GM12878 (cell line): ENCODE results near the gene RFX1. TPM values are rescaled to one million over a fixed set of nuclear protein-coding genes. Genes with fewer than 3 reads are reported as not detected.

Experiments
- ATAC-seq: fragments of 200-7000 bp; cut with Tn5 transposase; 3 replicates; pipeline ENCODE4 v1.9.1; 2020; ENCODE audit warnings: mild to moderate bottlenecking, moderate library complexity
- BruUV-seq: library from RNA; stranded (reverse); fragments of 400-500 nt; replicated peaks from 2 replicates; lab custom pipeline; 2021; lab: Mats Ljungman, UMichigan
- CTCF ChIA-PET: fragments of 300-600 bp; sonication (Branson Sonifier 250); formaldehyde crosslinking; extraction: SDS; loops from one replicate; lab custom pipeline; 2021; ENCODE audit warnings: inconsistent platforms; lab: Yijun Ruan, JAX
- POLR2A ChIA-PET: fragments of 350-600 bp; formaldehyde crosslinking; extraction: SDS; loops from one replicate; lab custom pipeline; 2021; ENCODE audit warnings: inconsistent platforms; lab: Charles Lee
- RAD21 ChIA-PET: fragments of 300-600 bp; sonication (Branson Sonifier 250); formaldehyde crosslinking; loops from one replicate; lab custom pipeline; 2023; ENCODE audit warnings: antibody characterized with exemption; ENCODE audit not compliant: unreplicated experiment; lab: Charles Lee
- SMC1A ChIA-PET: fragments of 300-600 bp; sonication (Branson Sonifier 250); formaldehyde crosslinking; loops from one replicate; lab custom pipeline; 2023; ENCODE audit not compliant: unreplicated experiment, uncharacterized antibody; lab: Charles Lee
- DNase-seq: peaks from one replicate; pipeline ENCODE4 v3.0.0-alpha.2; 2011; ENCODE audit warnings: low read depth, low spot score
- FAIRE-seq: peaks from 3 replicates; lab custom pipeline; 2011; peaks lifted over from hg19 to GRCh38; lab: Jason Lieb, UNC
- H2AFZ ChIP-seq: 2 replicates; pipeline ENCODE4 v1.6.0; 2011; ENCODE audit warnings: low read depth, low read length, control low read depth; ENCODE audit not compliant: control insufficient read depth
- H3K27ac ChIP-seq: 2 replicates; pipeline ENCODE4 v1.5.1; 2011; ENCODE audit warnings: control low read depth; ENCODE audit not compliant: control insufficient read depth, insufficient read depth
- H3K27me3 ChIP-seq, 2 experiments: replicated peaks in 1 of 2; 2 replicates each; pipeline versions ENCODE4 v1.6.0 to v1.6.1; 2011; ENCODE audit warnings: low read length in 1 of 2; ENCODE audit not compliant: control insufficient read depth in 2 of 2, insufficient read depth in 2 of 2
- H3K36me3 ChIP-seq, 2 experiments: 2 replicates each; pipeline ENCODE4 v1.5.1; 2011; ENCODE audit warnings: low read length in 1 of 2; ENCODE audit not compliant: control insufficient read depth in 2 of 2, insufficient read depth in 2 of 2
- H3K4me1 ChIP-seq: 2 replicates; pipeline ENCODE4 v1.6.1; 2011; ENCODE audit warnings: mild to moderate bottlenecking, low read length, moderate library complexity, mixed read lengths; ENCODE audit not compliant: control insufficient read depth, insufficient read depth
- H3K4me2 ChIP-seq: 2 replicates; pipeline ENCODE4 v1.6.0; 2011; ENCODE audit warnings: control low read depth; ENCODE audit not compliant: control insufficient read depth, insufficient read depth
- H3K4me3 ChIP-seq: fragments of 200-600 bp; sonication (generic); 2 replicates; pipeline ENCODE4 v1.5.1; 2016
- H3K79me2 ChIP-seq: 2 replicates; pipeline ENCODE4 v1.6.0; 2011; ENCODE audit warnings: low read length; ENCODE audit not compliant: control insufficient read depth, insufficient read depth
- H3K9ac ChIP-seq: 2 replicates; pipeline ENCODE4 v1.8.0; 2011; ENCODE audit warnings: low read length, control low read depth, mixed read lengths; ENCODE audit not compliant: control insufficient read depth, insufficient read depth
- H3K9me3 ChIP-seq: replicated peaks from 3 replicates; pipeline ENCODE4 v1.5.1; 2011; ENCODE audit warnings: mild to moderate bottlenecking, low read length; ENCODE audit not compliant: control insufficient read depth, insufficient read depth
- H4K20me1 ChIP-seq: 2 replicates; pipeline ENCODE4 v1.6.0; 2011; ENCODE audit not compliant: control insufficient read depth, insufficient read depth
- ATF7 ChIP-seq: fragments of 450-650 bp; IDR thresholded peaks from 2 replicates; pipeline ENCODE4 v1.6.1; 2016; ENCODE audit warnings: low read depth, mild to moderate bottlenecking
- EED ChIP-seq: sonication (generic); IDR thresholded peaks from 2 replicates; pipeline ENCODE4 v1.6.1; 2016; ENCODE audit warnings: antibody characterized with exemption, low read depth
- NBN ChIP-seq: fragments of 450-650 bp; IDR thresholded peaks from 2 replicates; pipeline ENCODE4 v1.6.1; 2016
- POU2F2 ChIP-seq: IDR thresholded peaks from 3 replicates; pipeline ENCODE4 v1.6.1; 2011; ENCODE audit warnings: low read depth, mild to moderate bottlenecking, low read length, borderline replicate concordance
- ZNF217 ChIP-seq: fragments of 450-650 bp; IDR thresholded peaks from 2 replicates; pipeline ENCODE4 v1.6.1; 2017; ENCODE audit warnings: antibody characterized with exemption, mild to moderate bottlenecking
- ZNF274 ChIP-seq: IDR thresholded peaks from one replicate; pipeline ENCODE4 v1.8.0; 2011; ENCODE audit not compliant: insufficient read length, insufficient read depth
- WGBS: methylation state at CpG from one replicate; pipeline ENCODE4 v1.1.6; 2016; ENCODE audit warnings: low lambda C conversion rate; ENCODE audit not compliant: insufficient replicate concordance, insufficient coverage; ENCODE audit errors: missing lambda C conversion rate; 5-methylcytosine and 5-hydroxymethylcytosine counted together
- in situ Hi-C: fragments of 300-500 bp; cut with MboI; formaldehyde crosslinking; loops from 9 replicates; pipeline ENCODE4 v1.14.3; 2018; ENCODE audit warnings: mixed read lengths
- intact Hi-C: fragments of 100-400 bp; cut with micrococcal nuclease; formaldehyde crosslinking; loops from one replicate; pipeline ENCODE4 v1.14.2; 2022; ENCODE audit not compliant: unreplicated experiment
- polyA plus RNA-seq, 11 experiments: library from polyadenylated mRNA; depleted of rRNA in 4 of 11; unstranded in 6 of 11; stranded (reverse) in 5 of 11; fragments of >200 nt; fragmentation: Nextera tagmentation in 4 of 11; fragmentation: Illumina TruSeq in 1 of 11; extraction: Ambion mirVana in 4 of 11; extraction: Trizol in 1 of 11; gene quantifications; 1 replicate in 1 of 11; 2 replicates in 10 of 11; pipeline versions ENCODE4 v1.2.1 to v1.2.3, GENCODE V29; 2011 to 2016; ENCODE audit warnings: inconsistent platforms in 2 of 11, missing spikeins in 2 of 11, low read depth in 1 of 11
- total RNA-seq, 4 experiments: library from RNA; depleted of rRNA in 3 of 4; stranded (reverse); fragments of >200 nt in 3 of 4; fragmentation: Illumina TruSeq in 1 of 4; extraction: Trizol in 1 of 4; gene quantifications; 2 replicates each; pipeline versions ENCODE4 v1.2.1 to v1.2.3, GENCODE V29; 2013 to 2021
- TF ChIP-seq, protein P1 (sequence below): IDR thresholded peaks from 2 replicates; pipeline ENCODE4 v1.6.1; 2012; ENCODE audit warnings: low read depth, low read length, improper control_type of control experiment
- TF ChIP-seq, protein P2 (sequence below): IDR thresholded peaks from 2 replicates; pipeline ENCODE4 v1.6.1; 2011; ENCODE audit warnings: mild to moderate bottlenecking, low read depth, low read length, moderate library complexity; ENCODE audit not compliant: insufficient replicate concordance
- TF ChIP-seq, protein P3 (sequence below): IDR thresholded peaks from 2 replicates; pipeline ENCODE4 v1.6.1; 2011; ENCODE audit warnings: borderline replicate concordance, low read depth, mild to moderate bottlenecking, moderate library complexity, mixed read lengths, low read length; ENCODE audit not compliant: insufficient read depth; ENCODE audit errors: extremely low read length
- TF ChIP-seq, protein P4 (sequence below): fragments of 450-650 bp; IDR thresholded peaks from 2 replicates; pipeline ENCODE4 v1.6.1; 2018; ENCODE audit warnings: mild to moderate bottlenecking, low read depth, moderate library complexity; ENCODE audit not compliant: partially characterized antibody

RFX1 gene
- total and polyA plus RNA-seq, 10 of the 15 experiments (the other 5 are each of a cell fraction or from before 2014, with no cell fraction given) = 0.05 to 11.0 (median 1.5) TPM

DNA sequence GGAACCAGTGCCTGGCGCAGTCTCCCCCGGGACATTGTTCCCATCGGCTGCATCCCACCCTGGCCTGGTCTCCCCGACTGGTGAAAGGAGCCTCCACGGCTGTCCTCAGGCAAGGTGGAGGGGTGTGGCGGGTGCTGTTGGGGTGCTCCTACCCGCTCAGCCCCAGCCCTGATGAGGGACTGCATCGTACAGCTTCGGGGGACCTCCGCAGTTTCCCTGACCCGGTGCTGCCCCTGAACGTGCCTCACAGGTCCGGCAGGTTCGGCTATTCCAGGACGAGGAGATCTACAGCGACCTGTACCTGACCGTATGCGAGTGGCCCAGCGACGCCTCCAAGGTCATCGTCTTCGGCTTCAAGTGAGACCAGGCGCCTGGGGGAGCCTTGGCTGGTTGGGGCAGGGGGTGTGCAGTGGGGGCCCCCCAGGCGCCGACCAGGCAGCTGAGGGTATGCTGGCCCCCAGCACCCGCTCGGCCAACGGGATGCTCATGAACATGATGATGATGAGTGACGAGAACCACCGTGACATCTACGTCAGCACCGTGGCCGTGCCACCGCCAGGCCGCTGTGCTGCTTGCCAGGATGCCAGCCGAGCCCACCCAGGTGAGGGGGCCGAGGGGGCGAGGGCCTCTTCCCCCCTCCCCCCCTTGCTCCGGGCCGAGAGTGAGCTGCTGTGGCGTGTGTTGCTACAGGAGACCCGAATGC is 50.3 kb downstream of the RFX1 start:
- CTCF ChIA-PET = interaction anchor here (1.3 kb wide), 1 partner anchor 49 kb away, joined by 4 read pairs; no protein-coding TSS in a partner anchor
- Histone ChIP-seq H3K9ac (no peak overlapping the region), H3K27me3 (no peaks in the 10 kb centered on the region), H3K9me3 (no peaks in the 10 kb centered on the region), H2AFZ (no peak overlapping the region), H3K4me2 (no peak overlapping the region), H3K36me3 (peaks cover 0 to 25% of the 10 kb centered on the region in 2 experiments; a peak in 3 of 4 replicates), H3K79me2 (peaks cover 15% of the 10 kb centered on the region), H3K4me1 (peaks cover 11% of the 10 kb centered on the region), H4K20me1 (no peaks in the 10 kb centered on the region), H3K27ac (no peak overlapping the region), H3K4me3 (no peak overlapping the region)
- intact Hi-C loops = no loop called here
- SMC1A ChIA-PET = interaction anchor here (1.3 kb wide), 1 partner anchor 103 kb away, joined by 3 read pairs; no protein-coding TSS in a partner anchor
- WGBS = 97% methylated on average over 30 of the region's 42 CpGs
- ATAC-seq (no peak), DNase-seq (no peak), FAIRE-seq (no peak)
- RAD21 ChIA-PET = no interaction called here
- TF ChIP-seq ATF7 = no peak
- no peak for TF ChIP-seq EED
- POLR2A ChIA-PET = interaction anchor here (1.1 to 1.6 kb wide), 2 partner anchors 76 to 103 kb away, joined by 3 read pairs; partner anchors contain the start of gene IL27RA
- no TSS peak for BruUV-seq
- in situ Hi-C loops = no loop called here

DNA sequence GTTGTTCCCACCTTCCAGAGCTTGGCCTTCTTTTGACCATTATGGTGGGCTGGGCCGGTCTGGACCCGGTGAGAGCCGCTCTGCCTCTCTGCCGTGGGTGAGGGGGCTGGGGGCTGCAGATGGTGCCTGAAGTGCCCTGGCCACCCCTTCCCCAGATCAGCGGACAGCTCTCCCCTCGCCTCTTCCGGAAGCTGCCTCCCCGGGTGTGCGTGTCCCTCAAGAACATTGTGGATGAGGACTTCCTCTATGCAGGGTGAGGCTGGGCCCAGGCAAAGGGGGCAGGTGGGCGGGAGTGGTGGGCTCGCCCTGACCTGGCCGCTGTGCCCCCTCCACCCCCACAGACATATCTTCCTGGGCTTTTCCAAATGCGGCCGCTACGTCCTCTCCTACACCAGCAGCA is 51.9 kb downstream of the RFX1 start:
- Histone ChIP-seq H3K79me2 (peaks cover 15% of the 10 kb centered on the region), H3K27ac (no peak overlapping the region), H3K9ac (peak overlapping the region; percentile 81; the same call in 1 of the 2 replicates), H3K4me1 (peaks cover 11% of the 10 kb centered on the region), H3K9me3 (no peaks in the 10 kb centered on the region), H4K20me1 (no peaks in the 10 kb centered on the region), H3K4me3 (no peak overlapping the region), H2AFZ (no peak overlapping the region), H3K27me3 (no peaks in the 10 kb centered on the region), H3K4me2 (no peak overlapping the region), H3K36me3 (peaks cover 0 to 12% of the 10 kb centered on the region in 2 experiments; a peak in 3 of 4 replicates)
- ChIA-PET SMC1A (no interaction called here), POLR2A (interaction anchor here (1.0 to 1.1 kb wide), 2 partner anchors 33 to 118 kb away, joined by 3 to 4 read pairs; partner anchors contain the start of gene MISP3), RAD21 (interaction anchor here (2.7 to 3.2 kb wide), 2 partner anchors 52 to 77 kb away, joined by 17 to 21 read pairs; partner anchors contain the start of genes IL27RA and RFX1), CTCF (interaction anchor here (0.6 to 2.9 kb wide), 4 partner anchors 69 to 105 kb away, joined by 3 to 10 read pairs (median 5); no protein-coding TSS in a partner anchor)
- TF ChIP-seq NBN (no peak), POU2F2 (no peak), ZNF274 (no peak), ZNF217 (no peak)
- TF ChIP-seq, protein P1, sequence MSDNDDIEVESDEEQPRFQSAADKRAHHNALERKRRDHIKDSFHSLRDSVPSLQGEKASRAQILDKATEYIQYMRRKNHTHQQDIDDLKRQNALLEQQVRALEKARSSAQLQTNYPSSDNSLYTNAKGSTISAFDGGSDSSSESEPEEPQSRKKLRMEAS = no peak
- TF ChIP-seq, protein P2, sequence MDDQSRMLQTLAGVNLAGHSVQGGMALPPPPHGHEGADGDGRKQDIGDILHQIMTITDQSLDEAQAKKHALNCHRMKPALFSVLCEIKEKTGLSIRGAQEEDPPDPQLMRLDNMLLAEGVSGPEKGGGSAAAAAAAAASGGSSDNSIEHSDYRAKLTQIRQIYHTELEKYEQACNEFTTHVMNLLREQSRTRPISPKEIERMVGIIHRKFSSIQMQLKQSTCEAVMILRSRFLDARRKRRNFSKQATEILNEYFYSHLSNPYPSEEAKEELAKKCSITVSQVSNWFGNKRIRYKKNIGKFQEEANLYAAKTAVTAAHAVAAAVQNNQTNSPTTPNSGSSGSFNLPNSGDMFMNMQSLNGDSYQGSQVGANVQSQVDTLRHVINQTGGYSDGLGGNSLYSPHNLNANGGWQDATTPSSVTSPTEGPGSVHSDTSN = no peak
- TF ChIP-seq, protein P3, sequence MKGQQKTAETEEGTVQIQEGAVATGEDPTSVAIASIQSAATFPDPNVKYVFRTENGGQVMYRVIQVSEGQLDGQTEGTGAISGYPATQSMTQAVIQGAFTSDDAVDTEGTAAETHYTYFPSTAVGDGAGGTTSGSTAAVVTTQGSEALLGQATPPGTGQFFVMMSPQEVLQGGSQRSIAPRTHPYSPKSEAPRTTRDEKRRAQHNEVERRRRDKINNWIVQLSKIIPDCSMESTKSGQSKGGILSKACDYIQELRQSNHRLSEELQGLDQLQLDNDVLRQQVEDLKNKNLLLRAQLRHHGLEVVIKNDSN = no peak
- TF ChIP-seq, protein P4, sequence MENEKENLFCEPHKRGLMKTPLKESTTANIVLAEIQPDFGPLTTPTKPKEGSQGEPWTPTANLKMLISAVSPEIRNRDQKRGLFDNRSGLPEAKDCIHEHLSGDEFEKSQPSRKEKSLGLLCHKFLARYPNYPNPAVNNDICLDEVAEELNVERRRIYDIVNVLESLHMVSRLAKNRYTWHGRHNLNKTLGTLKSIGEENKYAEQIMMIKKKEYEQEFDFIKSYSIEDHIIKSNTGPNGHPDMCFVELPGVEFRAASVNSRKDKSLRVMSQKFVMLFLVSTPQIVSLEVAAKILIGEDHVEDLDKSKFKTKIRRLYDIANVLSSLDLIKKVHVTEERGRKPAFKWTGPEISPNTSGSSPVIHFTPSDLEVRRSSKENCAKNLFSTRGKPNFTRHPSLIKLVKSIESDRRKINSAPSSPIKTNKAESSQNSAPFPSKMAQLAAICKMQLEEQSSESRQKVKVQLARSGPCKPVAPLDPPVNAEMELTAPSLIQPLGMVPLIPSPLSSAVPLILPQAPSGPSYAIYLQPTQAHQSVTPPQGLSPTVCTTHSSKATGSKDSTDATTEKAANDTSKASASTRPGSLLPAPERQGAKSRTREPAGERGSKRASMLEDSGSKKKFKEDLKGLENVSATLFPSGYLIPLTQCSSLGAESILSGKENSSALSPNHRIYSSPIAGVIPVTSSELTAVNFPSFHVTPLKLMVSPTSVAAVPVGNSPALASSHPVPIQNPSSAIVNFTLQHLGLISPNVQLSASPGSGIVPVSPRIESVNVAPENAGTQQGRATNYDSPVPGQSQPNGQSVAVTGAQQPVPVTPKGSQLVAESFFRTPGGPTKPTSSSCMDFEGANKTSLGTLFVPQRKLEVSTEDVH = no peak
- intact Hi-C loops = loop anchor here (5.0 kb wide), 2 partner anchors 33 to 78 kb away; partner anchors contain the start of gene IL27RA
- DNase-seq (no peak), ATAC-seq (no peak), FAIRE-seq (no peak)
- BruUV-seq = no TSS peak
- in situ Hi-C loops = no loop called here
- 79% methylated on average over 15 of the region's 15 CpGs for WGBS
